Measurements from ENCODE around the gene SUSD4. TPM values are rescaled to one million over a fixed set of nuclear protein-coding genes. Genes with fewer than 3 reads are reported as not detected.

SUSD4 gene
- total RNA-seq, 2 experiments from 2014 or later, result 13.0 to 13.8 TPM

GRCh38 chr1:223330466-223330865, 33.5 kb downstream of the SUSD4 start:
- no peaks in the 10 kb centered on the region for H3K9me3 Mint-ChIP-seq
- Histone ChIP-seq H3K27ac (ENCODE audit: low read depth in 1 of 2, low read length in 2 of 2) (no peak overlapping the region), H3K36me3 (ENCODE audit: insufficient read depth, low read length) (no peaks in the 10 kb centered on the region), H3K27me3 (ENCODE audit: control insufficient read depth in 1 of 2, insufficient read depth in 2 of 2, low read length in 2 of 2) (no peaks in the 10 kb centered on the region), H3K4me1 (ENCODE audit: insufficient read depth, low read length) (peaks cover 10% of the 10 kb centered on the region), H3K4me3 (ENCODE audit: low read length) (no peak overlapping the region), H3K9me3 (ENCODE audit: control insufficient read depth in 1 of 2, insufficient read depth in 1 of 2, low read length in 2 of 2) (no peaks in the 10 kb centered on the region)
- H3K27ac Mint-ChIP-seq, result no peak overlapping the region
- no peak overlapping the region for H3K4me3 Mint-ChIP-seq
- ATAC-seq (ENCODE audit: poor library complexity) (no peak), DNase-seq (no peak)
- ChIA-PET POLR2A (interaction anchor here (1.1 kb wide), 1 partner anchor 33 kb away, joined by 3 read pairs; the partner anchor contains the start of gene SUSD4), CTCF (no interaction called here)
- no peaks in the 10 kb centered on the region for H3K36me3 Mint-ChIP-seq (ENCODE audit: low read depth)
- H3K27me3 Mint-ChIP-seq, result no peaks in the 10 kb centered on the region
- intact Hi-C loops (cut with DNase I, micrococcal nuclease), result no loop called here
- H3K4me1 Mint-ChIP-seq (ENCODE audit: low read depth), result peaks cover 20% of the 10 kb centered on the region
- TF ChIP-seq, protein P1, sequence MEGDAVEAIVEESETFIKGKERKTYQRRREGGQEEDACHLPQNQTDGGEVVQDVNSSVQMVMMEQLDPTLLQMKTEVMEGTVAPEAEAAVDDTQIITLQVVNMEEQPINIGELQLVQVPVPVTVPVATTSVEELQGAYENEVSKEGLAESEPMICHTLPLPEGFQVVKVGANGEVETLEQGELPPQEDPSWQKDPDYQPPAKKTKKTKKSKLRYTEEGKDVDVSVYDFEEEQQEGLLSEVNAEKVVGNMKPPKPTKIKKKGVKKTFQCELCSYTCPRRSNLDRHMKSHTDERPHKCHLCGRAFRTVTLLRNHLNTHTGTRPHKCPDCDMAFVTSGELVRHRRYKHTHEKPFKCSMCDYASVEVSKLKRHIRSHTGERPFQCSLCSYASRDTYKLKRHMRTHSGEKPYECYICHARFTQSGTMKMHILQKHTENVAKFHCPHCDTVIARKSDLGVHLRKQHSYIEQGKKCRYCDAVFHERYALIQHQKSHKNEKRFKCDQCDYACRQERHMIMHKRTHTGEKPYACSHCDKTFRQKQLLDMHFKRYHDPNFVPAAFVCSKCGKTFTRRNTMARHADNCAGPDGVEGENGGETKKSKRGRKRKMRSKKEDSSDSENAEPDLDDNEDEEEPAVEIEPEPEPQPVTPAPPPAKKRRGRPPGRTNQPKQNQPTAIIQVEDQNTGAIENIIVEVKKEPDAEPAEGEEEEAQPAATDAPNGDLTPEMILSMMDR (IDR thresholded peaks at IDR 0.05), result no peak

DNA sequence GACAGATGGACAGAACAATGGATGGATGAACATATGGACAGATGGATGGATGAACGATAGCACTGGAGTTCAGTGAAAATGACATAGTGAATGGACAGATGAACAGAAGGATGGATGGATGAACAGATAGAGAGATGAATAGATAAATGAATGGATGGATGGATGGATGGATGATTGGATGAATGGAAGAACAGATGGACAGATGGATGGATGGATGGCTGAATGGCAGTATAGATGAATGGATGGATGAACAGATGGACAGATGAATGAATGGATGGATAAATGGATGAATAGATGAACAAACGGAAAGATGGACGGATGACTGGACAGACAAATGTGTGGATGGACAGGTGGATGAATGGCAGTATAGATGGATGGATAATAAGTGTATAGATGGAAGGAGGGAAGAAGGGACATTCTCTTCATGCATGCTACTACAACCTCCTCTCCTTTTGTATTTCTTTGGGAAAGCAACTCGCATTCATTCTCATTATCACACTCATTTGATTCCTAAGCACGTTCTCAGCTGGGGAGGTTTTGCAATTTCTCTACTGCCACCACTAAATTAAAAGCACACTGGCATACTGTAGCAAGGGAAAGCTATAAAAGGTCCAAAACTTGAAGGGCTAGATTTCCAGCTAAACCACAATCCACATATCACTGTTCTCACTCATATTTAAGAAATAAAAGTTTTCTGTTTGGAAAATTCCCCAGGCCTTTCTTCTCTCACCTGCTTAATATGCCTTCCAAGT, 34.1 kb downstream of the SUSD4 start:
- no peaks in the 10 kb centered on the region for H3K36me3 Mint-ChIP-seq (ENCODE audit: low read depth)

GRCh38 chr1:223329252-223329651, 34.7 kb downstream of the SUSD4 start:
- ChIA-PET POLR2A (no interaction called here), CTCF (no interaction called here)
- Histone ChIP-seq H3K27ac (ENCODE audit: low read depth in 1 of 2, low read length in 2 of 2) (no peak overlapping the region), H3K9me3 (ENCODE audit: control insufficient read depth in 1 of 2, insufficient read depth in 1 of 2, low read length in 2 of 2) (no peaks in the 10 kb centered on the region), H3K4me3 (ENCODE audit: low read length) (no peak overlapping the region), H3K4me1 (ENCODE audit: insufficient read depth, low read length) (peaks cover 14% of the 10 kb centered on the region), H3K36me3 (ENCODE audit: insufficient read depth, low read length) (no peaks in the 10 kb centered on the region), H3K27me3 (ENCODE audit: control insufficient read depth in 1 of 2, insufficient read depth in 2 of 2, low read length in 2 of 2) (no peaks in the 10 kb centered on the region)
- no peaks in the 10 kb centered on the region for H3K27me3 Mint-ChIP-seq
- no peak overlapping the region for H3K4me3 Mint-ChIP-seq
- peaks cover 22% of the 10 kb centered on the region for H3K4me1 Mint-ChIP-seq (ENCODE audit: low read depth)
- no peaks in the 10 kb centered on the region for H3K36me3 Mint-ChIP-seq (ENCODE audit: low read depth)
- intact Hi-C loops (cut with DNase I, micrococcal nuclease), result no loop called here
- no peaks in the 10 kb centered on the region for H3K9me3 Mint-ChIP-seq
- TF ChIP-seq, protein P1 (IDR thresholded peaks at IDR 0.05), result no peak
- H3K27ac Mint-ChIP-seq, result no peak overlapping the region
- DNase-seq (no peak), ATAC-seq (ENCODE audit: poor library complexity) (no peak)

More for the DNA sequence above, 34.1 kb downstream of the SUSD4 start:
- Histone ChIP-seq H3K4me1 (ENCODE audit: insufficient read depth, low read length) (peaks cover 10% of the 10 kb centered on the region), H3K36me3 (ENCODE audit: insufficient read depth, low read length) (no peaks in the 10 kb centered on the region), H3K9me3 (ENCODE audit: control insufficient read depth in 1 of 2, insufficient read depth in 1 of 2, low read length in 2 of 2) (no peaks in the 10 kb centered on the region), H3K4me3 (ENCODE audit: low read length) (no peak overlapping the region), H3K27ac (ENCODE audit: low read depth in 1 of 2, low read length in 2 of 2) (no peak overlapping the region), H3K27me3 (ENCODE audit: control insufficient read depth in 1 of 2, insufficient read depth in 2 of 2, low read length in 2 of 2) (no peaks in the 10 kb centered on the region)
- H3K27ac Mint-ChIP-seq, result no peak overlapping the region
- ChIA-PET CTCF (no interaction called here), POLR2A (no interaction called here)
- H3K4me1 Mint-ChIP-seq (ENCODE audit: low read depth), result peaks cover 20% of the 10 kb centered on the region
- ATAC-seq (ENCODE audit: poor library complexity) (no peak), DNase-seq (no peak)
- no peaks in the 10 kb centered on the region for H3K27me3 Mint-ChIP-seq
- H3K4me3 Mint-ChIP-seq, result no peak overlapping the region
- H3K9me3 Mint-ChIP-seq, result no peaks in the 10 kb centered on the region
- intact Hi-C loops (cut with DNase I, micrococcal nuclease), result no loop called here
- TF ChIP-seq, protein P1 (IDR thresholded peaks at IDR 0.05), result no peak
